SKM-1 (cell line): ENCODE results near the gene LAMB4.
A peak's percentile ranks its signal among the peaks of the same experiment; 100 is the strongest.

ENCODE experiments used
- DNase-seq: peaks from one replicate; lab custom pipeline; 2025; ENCODE audit not compliant: unreplicated experiment; lab: John Stamatoyannopoulos, UW

The LAMB4 gene

DNA sequence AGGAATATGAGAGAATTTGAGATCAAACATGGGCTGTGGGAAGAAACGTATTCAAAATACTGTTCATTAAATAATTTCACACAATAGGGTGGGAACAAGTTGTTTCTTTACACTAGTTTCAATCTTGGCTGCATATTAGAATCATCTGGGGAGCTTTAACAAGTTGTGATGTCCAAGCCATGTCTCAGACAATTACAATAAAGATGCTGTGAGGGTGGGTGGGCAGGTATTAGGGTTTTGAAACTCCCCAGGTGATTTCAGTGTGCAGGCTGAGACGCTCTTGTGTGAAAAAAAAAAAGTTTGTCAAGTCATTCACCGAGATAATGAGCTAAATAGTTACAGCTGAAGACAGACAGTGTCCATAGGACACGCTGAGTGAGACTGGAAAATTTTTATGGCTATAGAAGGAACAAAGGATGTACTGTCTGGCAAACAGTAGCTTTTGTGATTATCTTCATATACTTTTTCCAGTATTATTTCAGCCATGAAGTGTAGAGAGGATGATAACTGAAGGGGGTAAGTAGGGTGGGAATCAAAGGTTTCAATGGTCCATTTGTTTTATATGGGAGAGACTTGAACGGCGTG is 12.6 kb upstream of the LAMB4 start:
- no peak for DNase-seq

- no peak for DNase-seq
These were observed 12.0 kb upstream of the LAMB4 start for GRCh38 chr7:108142180-108142579.

DNA sequence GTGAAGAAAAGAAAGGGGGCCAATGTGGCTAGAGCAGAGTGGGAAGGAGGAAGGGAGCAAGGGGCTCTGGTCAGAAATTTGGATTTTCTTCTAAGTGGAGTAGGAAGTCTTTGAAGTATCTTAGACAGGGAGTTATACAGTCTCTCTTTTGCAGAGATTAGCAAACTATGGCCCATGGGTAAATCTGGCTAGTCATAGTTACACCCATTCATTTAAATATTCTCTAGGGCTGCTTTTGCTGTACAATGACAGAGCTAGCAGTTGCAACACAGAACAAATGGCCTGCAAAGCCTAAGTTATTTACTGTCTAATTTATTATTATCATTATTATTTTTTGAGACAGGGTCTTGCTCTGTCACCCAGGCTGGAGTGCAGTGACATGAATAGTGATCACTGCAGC is 10.5 kb upstream of the LAMB4 start:
- no peak for DNase-seq

DNA sequence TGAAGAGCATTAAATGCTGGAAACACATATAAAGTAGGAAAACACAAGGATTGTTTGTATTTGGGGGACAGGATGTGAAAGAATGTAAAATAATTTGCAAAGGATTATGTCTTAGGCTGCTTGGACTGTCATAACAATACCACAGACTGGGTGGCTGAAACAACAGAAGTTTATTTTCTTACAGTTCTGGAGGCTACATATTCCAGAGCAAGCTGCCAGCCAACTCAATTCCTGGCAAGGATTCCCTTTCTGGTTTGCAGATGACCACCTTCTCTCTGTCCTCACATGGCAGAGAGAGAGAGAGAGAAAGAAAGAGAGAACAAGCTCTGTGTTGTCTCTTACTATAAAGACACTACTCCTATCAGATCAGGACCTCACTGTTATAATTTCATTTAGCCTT is 8.8 kb upstream of the LAMB4 start:
- DNase-seq = no peak

GRCh38 chr7:108137993-108138392 is 7.8 kb upstream of the LAMB4 start:
- no peak for DNase-seq

GRCh38 chr7:108137040-108137439 is 6.9 kb upstream of the LAMB4 start:
- no peak for DNase-seq

GRCh38 chr7:108136191-108136688 is 6.1 kb upstream of the LAMB4 start:
- DNase-seq = peak; percentile 63

- peak; percentile 79 for DNase-seq
These were observed 5.5 kb upstream of the LAMB4 start for GRCh38 chr7:108135446-108136190.

GRCh38 chr7:108134486-108134885 is 4.3 kb upstream of the LAMB4 start:
- no peak for DNase-seq

DNA sequence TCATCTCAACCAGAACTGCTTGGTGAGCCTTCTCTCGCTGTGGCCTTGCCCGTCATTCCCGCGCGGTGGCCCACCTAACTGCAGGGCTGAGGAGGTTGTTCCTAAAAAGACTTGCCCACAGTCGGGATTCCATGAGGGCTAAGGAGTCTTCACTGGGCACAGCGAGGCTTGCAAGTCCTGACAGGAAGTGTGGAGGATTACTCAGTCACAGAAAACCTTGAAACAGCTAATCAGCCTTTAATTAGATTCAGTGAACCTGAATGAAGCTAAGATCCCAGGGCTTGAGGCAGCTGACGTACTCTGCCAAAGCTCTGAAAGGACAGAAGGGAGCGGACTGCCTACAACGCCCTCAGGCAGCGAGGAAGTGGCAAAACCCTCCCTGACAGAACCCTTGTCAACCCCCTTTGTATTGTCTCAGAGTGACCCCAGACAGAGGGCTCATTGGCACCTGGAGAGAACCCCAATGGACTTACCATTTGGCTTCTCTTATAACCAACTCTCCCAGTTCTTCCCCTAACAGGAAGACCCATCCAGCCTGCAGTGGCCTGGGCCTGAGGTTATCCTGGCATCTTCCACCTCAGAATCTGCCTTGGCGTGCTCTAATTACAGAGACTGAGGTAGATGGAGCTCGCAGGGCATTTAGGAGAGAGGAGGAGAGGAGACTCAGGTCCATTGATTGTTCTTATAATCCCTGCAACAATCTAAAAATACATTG is 2.5 kb upstream of the LAMB4 start:
- no peak for DNase-seq

GRCh38 chr7:108129018-108129965 is 869 bp downstream of the LAMB4 start:
- DNase-seq = no peak

DNA sequence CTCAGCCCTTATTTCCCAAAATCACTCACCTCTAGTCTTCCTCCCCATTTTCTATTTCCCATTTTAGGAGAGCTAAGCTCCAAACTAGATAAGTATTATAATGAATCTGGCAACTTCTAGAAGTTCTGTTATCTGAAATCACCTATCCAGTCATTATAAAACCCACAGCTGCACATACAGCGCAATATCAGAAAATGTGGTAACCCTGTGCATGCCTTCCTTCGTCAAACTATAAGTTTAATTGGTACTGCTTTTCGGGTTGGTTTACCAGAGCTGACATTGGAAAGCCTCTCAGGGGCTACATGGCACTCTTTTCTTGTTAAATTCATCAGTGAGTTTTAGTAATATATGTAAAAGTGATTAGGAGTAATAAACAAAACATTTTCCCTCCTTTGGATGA is 1.6 kb downstream of the LAMB4 start:
- DNase-seq = no peak

DNA sequence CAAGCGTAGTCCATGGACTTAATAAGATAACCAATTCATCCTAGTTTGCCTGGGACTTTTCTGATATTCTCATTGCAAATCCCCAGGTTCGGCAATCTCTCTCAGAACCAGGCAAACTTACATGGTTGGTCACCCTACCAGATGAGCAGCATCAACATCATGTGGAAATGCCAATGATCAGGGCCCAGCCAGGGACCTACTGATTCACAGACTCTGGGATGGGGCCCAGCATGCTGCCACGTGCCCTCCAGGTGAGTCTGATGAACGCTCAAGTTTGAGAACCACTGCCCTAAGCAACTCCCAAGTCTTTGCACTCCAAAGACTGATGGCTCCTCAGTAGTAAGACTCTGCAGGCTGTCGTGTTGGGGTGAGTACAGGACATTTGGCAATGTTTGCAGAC is 2.7 kb downstream of the LAMB4 start:
- DNase-seq = no peak

- no peak for DNase-seq
These were observed 5.3 kb downstream of the LAMB4 start for GRCh38 chr7:108124820-108125219.

DNA sequence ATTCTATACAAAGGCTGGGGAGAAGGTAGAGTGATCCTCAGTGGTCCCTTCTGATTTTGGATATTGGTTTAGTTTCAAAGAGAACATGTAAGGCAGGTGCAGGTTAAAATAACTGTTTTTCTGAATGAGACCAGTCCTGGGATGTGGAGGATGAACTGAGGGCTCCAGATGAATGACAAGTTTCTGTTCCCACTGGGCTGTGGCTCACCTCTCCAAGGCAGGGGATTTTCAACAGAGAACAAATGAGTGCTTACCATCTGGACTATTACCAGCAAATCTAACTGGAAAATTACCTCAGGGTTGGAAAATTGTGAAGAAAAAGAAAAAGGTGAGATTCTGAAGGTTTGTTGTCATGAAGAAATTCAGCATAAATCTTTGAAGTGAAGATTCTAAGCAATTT is 8.0 kb downstream of the LAMB4 start:
- no peak for DNase-seq

GRCh38 chr7:108120933-108121332 is 9.2 kb downstream of the LAMB4 start:
- no peak for DNase-seq

- no peak for DNase-seq
These were observed 10.0 kb downstream of the LAMB4 start for GRCh38 chr7:108120196-108120595.

GRCh38 chr7:108118959-108119358 is 11.2 kb downstream of the LAMB4 start:
- no peak for DNase-seq

DNA sequence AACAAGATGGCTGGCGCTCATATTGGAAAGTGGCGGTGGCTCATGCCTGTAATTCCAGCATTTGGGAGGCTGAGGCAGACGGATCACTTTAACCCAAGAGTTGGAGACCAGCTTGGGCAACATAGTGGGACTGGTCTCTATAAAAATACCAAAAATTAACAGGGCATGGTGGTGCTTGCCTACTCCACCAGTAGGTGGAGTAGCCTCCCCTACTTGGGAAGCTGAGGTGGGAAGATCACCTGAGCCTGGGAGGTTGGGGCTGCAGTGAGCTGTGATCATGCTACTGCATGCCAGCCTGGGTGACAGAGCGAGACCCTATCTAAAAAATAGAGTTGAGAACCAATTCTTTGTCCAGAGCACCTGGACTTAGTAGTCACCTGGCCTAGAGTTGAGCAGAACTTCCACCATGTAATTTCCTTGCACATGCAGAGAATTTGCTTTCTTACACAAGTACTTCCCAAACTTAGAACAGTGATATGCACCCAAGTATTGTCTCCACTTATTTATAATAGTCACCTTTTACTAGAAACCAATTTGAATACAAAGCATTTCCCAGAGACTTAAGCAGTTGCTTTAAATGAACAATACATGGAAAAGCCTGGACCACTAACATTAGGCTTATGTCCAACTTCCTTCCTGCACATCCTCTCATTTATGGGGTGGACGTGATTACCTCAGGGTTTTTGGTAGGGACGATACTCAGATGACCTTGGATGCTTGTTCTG is 15.9 kb downstream of the LAMB4 start:
- DNase-seq = no peak

GRCh38 chr7:108112683-108113082 is 17.5 kb downstream of the LAMB4 start:
- DNase-seq = no peak
